ENCODE results near the gene ROCK2.
"Not testable (repeated sequence)": the region's sequence is repeated elsewhere in the genome, so short reads cannot be mapped to it uniquely, and the experiment has no call there.

- TF ChIP-seq SP1 (IDR thresholded peaks at IDR 0.05); SUZ12 (IDR thresholded peaks at IDR 0.05); ELF4 (IDR thresholded peaks at IDR 0.05); FOXK2 (IDR thresholded peaks at IDR 0.05); NFRKB (IDR thresholded peaks at IDR 0.05); ARNT (IDR thresholded peaks at IDR 0.05); FOXM1 (IDR thresholded peaks at IDR 0.05; ENCODE audit: borderline replicate concordance); HDGF (IDR thresholded peaks at IDR 0.05; ENCODE audit: borderline replicate concordance); TARDBP (IDR thresholded peaks at IDR 0.05); BHLHE40 (IDR thresholded peaks at IDR 0.05; ENCODE audit: borderline replicate concordance); LEF1 (IDR thresholded peaks at IDR 0.05; ENCODE audit: borderline replicate concordance); CTBP1 (IDR thresholded peaks at IDR 0.05; ENCODE audit: borderline replicate concordance); ZNF384 (IDR thresholded peaks at IDR 0.05): not testable (repeated sequence)
Observed at GRCh38 chr2:11262438-11262837, 82.0 kb downstream of the ROCK2 start.

Data from HEK293T (cell line).